Measurements from ENCODE around the gene SSH2. TPM values are rescaled to one million over a fixed set of nuclear protein-coding genes. Genes with fewer than 3 reads are reported as not detected.

Gene SSH2
- total RNA-seq, 4 donors from 2014 or later, result 14.7 to 33.6 (median 22.2) TPM

- DNase-seq (ENCODE audit: low spot score in 2 of 2), result no peak
- TF ChIP-seq POLR2AphosphoS5 (IDR thresholded peaks at IDR 0.05), result no peak
- no peak for TF ChIP-seq EP300 (IDR thresholded peaks at IDR 0.05)
- TF ChIP-seq, protein P1, sequence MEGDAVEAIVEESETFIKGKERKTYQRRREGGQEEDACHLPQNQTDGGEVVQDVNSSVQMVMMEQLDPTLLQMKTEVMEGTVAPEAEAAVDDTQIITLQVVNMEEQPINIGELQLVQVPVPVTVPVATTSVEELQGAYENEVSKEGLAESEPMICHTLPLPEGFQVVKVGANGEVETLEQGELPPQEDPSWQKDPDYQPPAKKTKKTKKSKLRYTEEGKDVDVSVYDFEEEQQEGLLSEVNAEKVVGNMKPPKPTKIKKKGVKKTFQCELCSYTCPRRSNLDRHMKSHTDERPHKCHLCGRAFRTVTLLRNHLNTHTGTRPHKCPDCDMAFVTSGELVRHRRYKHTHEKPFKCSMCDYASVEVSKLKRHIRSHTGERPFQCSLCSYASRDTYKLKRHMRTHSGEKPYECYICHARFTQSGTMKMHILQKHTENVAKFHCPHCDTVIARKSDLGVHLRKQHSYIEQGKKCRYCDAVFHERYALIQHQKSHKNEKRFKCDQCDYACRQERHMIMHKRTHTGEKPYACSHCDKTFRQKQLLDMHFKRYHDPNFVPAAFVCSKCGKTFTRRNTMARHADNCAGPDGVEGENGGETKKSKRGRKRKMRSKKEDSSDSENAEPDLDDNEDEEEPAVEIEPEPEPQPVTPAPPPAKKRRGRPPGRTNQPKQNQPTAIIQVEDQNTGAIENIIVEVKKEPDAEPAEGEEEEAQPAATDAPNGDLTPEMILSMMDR (IDR thresholded peaks at IDR 0.05), result no peak
- no peak for TF ChIP-seq POLR2A (IDR thresholded peaks at IDR 0.05)
- Histone ChIP-seq H3K4me3 (peak overlapping the region; percentile 42), H3K27me3 (peaks cover 6% of the 10 kb centered on the region), H3K36me3 (no peaks in the 10 kb centered on the region), H3K4me1 (peaks cover 67% of the 10 kb centered on the region), H3K9me3 (no peaks in the 10 kb centered on the region), H3K27ac (no peak overlapping the region)
- WGBS, result 75% methylated on average over 13 of the region's 22 CpGs
Observed at GRCh38 chr17:29618272-29619065, 311.6 kb downstream of the SSH2 start.

DNA sequence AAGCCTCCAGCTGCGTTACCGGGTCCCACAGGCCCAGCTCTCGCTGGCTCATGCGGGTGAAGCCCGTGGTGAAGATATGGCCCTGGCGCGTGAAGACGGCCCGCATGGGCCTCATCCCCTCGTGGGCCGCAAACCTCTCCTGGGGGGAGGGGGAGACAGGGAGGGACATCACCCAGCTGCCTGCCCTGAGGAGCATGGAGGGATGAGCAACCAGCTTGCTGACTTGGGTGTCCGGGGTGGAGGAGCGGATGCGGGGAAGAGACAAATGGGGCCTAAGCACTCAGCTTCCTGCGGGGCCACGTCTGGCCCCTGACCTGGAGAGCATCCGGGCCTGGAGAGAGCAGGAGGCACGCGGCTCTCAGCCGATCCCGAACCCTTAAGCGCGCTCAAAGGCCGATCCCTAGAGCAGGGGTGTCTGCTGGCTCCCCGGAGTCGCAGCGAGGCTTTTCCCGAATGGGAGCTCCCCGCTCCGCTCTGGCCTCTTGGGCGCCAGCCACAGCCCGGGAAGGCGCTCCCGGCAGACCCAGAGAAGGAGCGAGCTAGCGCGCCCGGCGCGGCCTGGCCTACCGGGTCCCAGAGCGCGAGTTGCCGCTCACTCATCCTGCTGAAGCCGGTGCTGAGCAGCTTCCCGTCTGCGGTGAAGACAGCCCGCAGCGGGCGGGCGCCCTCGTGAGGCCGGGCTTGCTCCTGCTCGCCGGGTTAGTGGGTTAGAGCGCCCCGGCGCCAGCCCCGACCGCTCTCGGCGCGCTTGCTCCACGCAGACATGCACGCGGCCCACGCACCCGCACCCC lies 312.4 kb downstream of the SSH2 start:
- peak in 1 of 2 donors; percentile 90 for DNase-seq (ENCODE audit: low spot score in 2 of 2)
- no peak for TF ChIP-seq POLR2AphosphoS5 (IDR thresholded peaks at IDR 0.05)
- TF ChIP-seq, protein P1 (IDR thresholded peaks at IDR 0.05), result peak; percentile 51 to 75
- H3K9me3 ChIP-seq, result no peaks in the 10 kb centered on the region
- peak overlapping the region; percentile 42 for H3K4me3 ChIP-seq
- H3K27ac ChIP-seq, result no peak overlapping the region
- no peaks in the 10 kb centered on the region for H3K36me3 ChIP-seq
- H3K4me1 ChIP-seq, result peaks cover 68% of the 10 kb centered on the region
- peaks cover 6% of the 10 kb centered on the region for H3K27me3 ChIP-seq
- 13% methylated on average over 20 of the region's 68 CpGs for WGBS

- Histone ChIP-seq H3K4me3 (peak overlapping the region; percentile 42), H3K9me3 (no peaks in the 10 kb centered on the region), H3K4me1 (peaks cover 62% of the 10 kb centered on the region), H3K36me3 (no peaks in the 10 kb centered on the region), H3K27ac (no peak overlapping the region), H3K27me3 (peaks cover 6% of the 10 kb centered on the region)
- 5% methylated on average over 16 of the region's 16 CpGs for WGBS
- TF ChIP-seq, protein P1 (IDR thresholded peaks at IDR 0.05), result peak in 1 of 2 donors; percentile 64
- no peak for TF ChIP-seq POLR2A (IDR thresholded peaks at IDR 0.05)
- peak; percentile 89 to 91 for DNase-seq (ENCODE audit: low spot score in 2 of 2)
Observed at GRCh38 chr17:29617125-29617480, 312.9 kb downstream of the SSH2 start.

DNA sequence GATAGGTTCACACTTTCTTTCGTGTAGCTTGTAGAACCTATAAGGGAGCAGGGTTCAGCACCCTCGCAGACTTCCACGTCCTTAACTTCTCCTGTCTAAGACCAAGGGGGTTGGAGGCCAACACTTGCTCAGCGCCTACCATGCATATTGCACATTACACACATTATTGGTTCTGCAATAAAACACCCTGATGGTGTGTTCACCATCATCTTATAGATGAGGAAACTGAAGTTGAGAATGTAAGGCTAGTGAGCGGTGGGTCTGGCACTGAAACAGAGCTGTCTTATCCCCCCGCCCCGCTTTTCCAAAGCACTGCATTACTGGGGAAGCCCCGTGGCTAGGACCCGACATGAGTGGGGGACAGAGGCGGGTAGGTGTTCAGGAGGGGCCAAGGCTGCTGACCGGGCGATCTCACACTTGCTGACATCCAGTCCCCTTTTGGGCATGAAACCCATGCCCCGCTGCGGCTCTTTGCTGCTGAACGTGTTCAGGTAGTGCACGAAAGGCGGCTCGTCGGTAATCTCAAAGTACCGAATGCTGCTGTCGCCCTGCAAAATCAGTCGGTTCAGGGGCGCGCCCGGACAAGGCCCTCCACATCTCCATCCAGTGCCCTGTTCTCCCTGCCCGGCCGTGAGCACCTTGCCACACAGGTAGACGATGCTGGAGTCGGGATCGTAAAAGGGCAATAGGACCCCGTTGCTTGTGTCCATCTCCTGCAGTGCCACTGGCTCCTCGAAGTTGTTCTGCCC lies 313.6 kb downstream of the SSH2 start:
- no peak for DNase-seq (ENCODE audit: low spot score in 2 of 2)
- H3K4me3 ChIP-seq, result peak overlapping the region; percentile 42
- H3K27ac ChIP-seq, result no peak overlapping the region
- H3K9me3 ChIP-seq, result no peaks in the 10 kb centered on the region
- no peaks in the 10 kb centered on the region for H3K36me3 ChIP-seq
- TF ChIP-seq POLR2A (IDR thresholded peaks at IDR 0.05) (no peak), POLR2AphosphoS5 (IDR thresholded peaks at IDR 0.05) (no peak), EP300 (IDR thresholded peaks at IDR 0.05) (no peak)
- TF ChIP-seq, protein P1 (IDR thresholded peaks at IDR 0.05), result no peak
- 41% methylated on average over 15 of the region's 32 CpGs for WGBS
- peaks cover 6% of the 10 kb centered on the region for H3K27me3 ChIP-seq
- peaks cover 56% of the 10 kb centered on the region for H3K4me1 ChIP-seq
